GM19372 (cell line): ENCODE data around the gene RAB20.
A peak's percentile ranks its signal among the peaks of the same experiment; 100 is the strongest.
"Not testable (repeated sequence)": the region's sequence is repeated elsewhere in the genome, so short reads cannot be mapped to it uniquely, and the experiment has no call there.

Source experiments
- ATAC-seq: cut with Tn5 transposase; IDR thresholded peaks from one replicate; pipeline ENCODE4 v1.9.1; 2021; ENCODE audit warnings: mild to moderate bottlenecking, low read depth, moderate library complexity; ENCODE audit not compliant: unreplicated experiment

The RAB20 gene

DNA sequence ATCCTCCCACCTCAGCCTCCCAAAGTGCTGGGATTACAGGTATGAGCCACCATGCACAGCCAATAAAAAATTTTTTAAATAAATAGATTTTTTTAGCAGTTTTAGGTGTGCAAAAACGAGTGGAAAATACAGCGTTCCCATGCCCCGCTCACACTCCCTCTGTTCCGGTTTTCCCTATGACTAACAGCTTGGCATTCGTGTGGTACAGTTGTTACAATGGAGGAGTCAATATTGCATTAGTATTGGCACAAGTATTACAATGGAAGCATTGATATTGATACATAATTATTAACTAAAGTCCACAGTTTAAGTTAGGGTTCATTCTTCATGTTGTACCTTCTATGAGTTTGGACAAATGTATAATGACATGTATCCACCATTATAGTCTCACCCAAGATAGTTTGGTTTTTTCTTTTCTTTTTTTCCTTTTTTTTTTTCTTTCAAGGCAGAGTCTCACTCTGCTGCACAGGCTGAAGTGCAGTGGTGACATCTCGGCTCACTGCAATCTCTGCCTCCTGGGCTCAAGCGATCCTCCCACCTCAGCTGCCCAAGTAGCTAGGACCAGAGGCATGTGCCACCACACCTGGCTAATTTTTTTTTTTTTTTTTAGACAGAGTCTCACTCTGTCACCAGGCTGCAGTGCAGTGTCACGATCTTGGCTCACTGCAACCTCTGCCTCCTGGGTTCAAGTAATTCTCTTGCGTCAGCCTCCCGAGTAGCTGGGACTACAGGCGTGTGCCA is 15.4 kb upstream of the RAB20 start:
- no peak for ATAC-seq

DNA sequence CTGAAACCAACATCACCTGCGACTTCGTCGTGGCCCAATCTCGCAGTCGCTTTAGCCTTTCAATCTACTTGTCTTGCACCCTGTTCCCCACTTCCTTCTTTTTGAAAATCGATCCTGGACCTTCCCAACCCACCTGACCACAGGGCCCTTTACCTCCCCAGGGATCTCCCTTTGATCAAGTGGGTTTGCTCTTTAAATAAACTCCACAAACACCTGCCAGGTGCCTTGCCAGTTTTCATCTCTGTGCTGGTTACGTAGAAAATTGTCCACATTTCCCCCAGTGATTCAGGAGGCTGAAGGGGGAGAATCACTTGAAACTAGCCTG is 14.5 kb upstream of the RAB20 start:
- ATAC-seq: peak; percentile 1

DNA sequence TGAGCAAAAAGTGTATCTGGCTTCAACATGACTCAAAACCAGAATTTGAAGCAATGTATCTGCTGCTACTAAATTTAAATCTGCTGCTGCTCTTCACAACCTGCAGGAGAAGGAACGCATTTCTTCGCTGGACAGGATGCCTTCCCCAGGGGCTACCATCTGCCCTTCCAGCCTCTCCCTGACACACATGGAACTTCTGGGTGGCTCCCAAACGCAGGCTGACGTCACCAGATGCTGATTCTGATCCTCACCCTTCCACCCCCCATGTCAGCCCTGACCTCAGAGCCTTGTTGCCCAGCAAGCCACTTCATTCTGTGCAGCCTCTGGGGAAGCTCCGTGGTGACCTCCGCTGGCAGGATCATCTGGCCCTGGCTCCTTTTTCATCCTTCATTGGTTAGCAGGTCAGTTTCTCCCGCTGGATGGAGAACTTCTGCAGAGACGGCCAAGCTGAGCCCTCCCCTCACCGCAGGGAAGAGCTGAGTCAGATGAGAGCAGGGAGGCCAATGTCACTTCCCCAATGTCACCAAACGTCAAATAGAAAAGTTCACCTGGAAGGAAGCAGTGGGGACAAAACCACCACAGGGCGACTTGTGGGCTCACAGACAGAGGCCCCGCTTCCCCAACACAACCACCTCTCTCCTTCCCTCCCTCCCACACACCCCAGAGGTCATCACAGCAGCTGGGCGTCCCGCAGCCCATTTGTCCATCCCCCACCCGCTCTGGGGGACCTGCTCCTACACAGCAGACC is 14.0 kb upstream of the RAB20 start:
- ATAC-seq: peak; percentile 87

DNA sequence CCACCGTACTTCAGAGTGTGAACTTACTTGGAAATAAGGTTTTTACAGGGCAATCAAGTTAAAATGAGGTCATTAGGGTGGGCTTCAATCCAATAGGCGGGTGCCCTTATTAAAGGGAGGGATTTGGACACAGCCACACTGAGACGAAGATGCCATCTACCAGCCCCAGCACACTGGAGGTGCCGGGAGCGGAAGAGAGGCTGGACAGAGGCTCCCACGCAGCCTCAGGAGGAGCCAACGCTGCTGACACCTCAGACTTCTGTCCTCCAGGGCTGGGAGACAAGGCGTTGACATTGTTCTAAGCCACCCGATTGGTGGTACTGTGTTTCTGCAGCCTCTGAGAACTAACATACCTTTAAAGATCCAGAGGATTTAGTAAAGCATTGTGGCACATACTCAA is 12.6 kb upstream of the RAB20 start:
- ATAC-seq: no peak

DNA sequence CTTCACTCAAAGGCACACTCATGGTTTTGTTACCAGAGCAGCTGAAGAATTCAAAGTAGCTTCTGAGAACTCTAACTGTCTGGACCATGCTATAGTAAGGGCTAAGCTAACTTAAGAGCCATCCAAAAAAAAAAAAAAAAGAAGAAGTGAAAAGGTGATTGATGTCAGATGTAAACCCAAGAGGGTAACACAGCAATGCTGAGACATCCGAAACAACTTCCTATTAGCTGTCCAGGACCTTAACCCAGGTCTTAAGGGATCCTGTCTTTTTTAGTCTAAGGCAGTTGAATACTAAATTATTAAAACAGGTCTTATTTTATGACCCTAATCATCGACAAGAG is 11.2 kb upstream of the RAB20 start:
- no peak for ATAC-seq

DNA sequence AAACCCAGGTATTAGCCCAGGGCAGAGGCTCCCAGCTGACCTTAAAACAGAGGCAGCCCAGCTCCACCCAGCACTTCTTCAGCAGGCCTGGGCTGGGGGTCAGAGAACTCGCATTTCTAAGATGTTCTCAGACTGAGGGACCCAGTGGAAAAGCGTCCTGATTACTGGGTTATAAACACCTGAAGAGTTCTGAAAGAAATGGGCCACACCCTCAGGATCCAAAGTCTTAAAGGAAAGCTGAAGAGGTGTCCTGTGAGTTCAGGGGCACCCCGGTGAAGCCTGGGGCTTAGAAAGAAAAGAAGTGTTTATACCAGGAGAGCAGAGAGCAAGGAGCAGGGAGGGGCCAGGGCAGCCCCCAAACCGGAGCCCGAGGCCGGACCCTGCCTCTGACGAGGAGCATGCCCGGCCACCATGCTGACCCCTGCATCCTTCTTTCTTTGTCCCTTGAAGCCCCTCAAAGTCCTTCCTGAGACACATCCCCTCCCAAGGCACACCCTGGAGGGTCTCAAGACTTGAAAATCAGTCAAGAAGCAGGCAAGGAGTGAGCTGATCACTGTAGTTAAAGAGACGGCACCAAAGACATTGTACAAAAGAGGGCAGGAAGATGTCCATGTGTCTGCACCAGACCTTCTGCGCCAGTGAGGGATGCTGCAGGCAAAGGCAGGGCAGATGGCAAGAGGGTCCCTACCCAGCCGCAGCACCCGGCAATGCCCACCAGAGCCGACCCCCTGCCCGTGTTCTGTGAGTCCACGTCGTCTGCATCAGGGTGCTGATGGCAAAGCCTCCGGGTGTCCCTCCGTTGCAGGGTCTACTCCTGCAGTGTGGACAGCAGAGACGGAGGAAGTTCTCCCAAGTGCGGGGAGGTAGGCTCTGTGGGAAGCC is 10.6 kb upstream of the RAB20 start:
- no peak for ATAC-seq

DNA sequence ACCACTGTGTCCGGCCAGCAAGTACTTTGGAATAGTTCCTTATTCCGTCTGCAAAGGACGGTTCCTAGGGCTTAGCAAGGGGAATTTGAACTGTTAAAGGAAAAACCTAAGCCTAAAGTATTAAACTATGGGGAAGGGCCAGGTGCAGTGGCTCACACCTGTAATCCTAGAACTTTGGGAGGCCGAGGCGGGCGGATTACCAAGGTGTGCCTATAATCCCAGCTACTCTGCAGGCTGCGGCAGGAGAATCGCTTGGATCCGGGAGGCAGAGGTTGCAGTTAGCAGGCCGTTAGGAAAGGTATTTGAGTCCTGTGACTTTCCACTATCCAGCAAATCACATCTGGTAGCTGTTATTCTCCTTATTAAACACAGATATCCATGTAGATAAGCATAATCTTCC is 9.4 kb upstream of the RAB20 start:
- ATAC-seq: no peak

DNA sequence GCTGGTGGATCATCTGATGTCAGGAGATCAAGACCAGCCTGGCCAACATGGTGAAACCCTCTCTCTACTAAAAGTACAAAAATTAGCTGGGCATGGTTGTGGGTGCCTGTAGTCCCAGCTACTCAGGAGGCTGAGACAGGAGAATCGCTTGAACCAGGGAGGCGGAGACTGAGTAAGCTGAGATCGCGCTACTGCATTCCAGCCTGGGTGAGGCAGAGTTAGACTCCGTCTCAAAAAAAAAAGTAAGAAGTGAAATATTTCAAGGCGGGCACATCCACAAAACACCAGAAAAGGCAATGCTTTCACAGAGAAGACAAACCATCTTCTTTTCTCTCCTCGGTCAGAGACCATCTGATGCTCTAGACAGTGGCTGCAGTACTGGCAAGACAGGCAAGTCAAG is 8.4 kb upstream of the RAB20 start:
- ATAC-seq: not testable (repeated sequence)

DNA sequence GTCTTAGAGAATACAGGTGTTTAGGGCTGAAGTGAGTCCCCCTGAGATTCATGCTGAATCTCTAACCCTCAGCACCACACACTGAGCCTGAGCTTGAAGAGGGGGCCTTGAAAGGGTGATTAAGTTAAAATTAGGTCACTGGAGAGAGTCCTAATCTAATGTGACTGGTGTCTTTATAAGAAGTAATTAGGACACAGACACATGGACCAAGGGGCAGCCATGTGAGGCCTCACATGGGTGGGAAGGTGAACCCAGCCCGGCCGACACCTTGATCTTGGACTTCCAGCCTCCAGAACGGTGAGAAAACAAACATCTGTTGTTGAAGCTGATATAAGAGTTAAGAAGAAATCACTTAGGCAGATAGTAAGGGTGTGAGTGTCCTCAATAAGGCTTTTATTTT is 7.1 kb upstream of the RAB20 start:
- no peak for ATAC-seq

DNA sequence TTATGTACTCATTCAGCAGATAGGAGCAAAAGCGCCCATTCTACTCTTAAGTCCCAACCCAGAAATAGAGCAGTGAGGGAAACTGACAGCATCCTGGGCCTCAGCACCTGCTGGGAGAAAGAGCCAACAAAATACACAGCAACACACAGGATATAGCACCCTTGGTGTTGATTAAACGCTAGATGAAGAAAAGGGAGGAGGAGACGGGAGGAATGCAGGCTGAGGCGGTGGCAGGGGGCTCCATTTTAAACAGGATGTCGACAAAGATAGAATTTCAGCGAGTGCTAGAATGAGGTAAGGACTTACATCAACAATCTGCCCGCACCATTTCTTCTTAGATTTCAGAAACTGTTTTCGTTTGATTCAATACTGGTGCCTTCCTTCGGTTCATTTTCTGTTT is 4.6 kb upstream of the RAB20 start:
- ATAC-seq: no peak

DNA sequence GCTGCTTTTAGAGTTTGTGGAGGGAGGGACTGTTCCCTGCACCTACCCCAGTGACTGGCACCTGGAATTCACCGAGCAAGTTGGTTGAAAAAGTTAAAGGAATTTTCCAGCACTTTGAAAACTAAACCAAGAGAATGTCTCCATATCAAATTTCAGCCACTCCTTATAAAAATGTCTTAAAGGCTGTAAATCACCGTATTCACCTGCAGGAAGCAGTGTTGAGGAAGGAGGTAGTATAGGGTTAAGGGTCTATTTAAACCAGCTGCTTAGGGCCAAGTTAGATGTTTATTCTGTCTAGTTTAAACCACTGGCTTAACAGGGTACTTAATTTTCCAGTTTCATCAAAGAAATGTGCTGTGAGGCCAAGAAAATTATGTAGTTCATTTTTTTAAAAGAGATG is 3.8 kb upstream of the RAB20 start:
- ATAC-seq: no peak

DNA sequence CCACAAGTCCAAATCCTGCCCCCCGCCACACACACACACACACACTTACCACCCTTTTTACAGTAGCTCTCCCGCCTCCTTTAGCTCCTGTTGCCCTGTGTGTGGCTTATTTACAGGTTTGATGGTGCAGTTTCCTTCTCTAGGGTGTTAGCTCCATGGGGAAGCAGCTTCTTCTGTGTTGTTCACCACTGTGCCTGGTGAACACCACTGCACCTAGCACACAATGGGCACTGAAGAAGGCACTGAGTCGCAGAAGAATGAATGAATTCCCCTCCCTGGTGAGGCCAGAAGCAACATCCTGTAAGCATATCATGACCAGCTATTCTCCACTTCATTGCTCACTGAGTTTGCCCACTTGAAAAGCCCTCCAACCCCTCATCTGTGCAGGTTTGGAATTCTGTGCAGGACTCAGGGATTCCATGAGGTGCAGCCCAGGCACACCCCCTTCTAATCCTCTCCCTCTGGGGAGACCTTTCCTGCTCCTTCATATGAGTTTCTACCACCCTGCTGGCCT is 3.0 kb upstream of the RAB20 start:
- ATAC-seq: no peak

DNA sequence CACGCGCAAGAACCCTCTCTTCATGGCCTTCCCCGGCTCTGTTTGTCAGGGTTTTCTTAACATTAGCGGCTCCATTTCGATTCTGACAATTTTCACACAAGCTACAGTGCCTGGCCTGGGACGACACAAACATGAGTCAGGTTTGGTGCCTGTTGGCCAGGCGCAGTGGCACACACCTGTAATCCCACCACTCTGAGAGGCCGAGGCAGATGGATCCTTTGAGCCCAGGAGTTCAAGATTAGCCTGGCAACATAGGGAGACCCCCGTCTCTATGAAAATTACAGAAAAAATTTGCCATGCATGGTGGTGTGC is 1.9 kb upstream of the RAB20 start:
- no peak for ATAC-seq

DNA sequence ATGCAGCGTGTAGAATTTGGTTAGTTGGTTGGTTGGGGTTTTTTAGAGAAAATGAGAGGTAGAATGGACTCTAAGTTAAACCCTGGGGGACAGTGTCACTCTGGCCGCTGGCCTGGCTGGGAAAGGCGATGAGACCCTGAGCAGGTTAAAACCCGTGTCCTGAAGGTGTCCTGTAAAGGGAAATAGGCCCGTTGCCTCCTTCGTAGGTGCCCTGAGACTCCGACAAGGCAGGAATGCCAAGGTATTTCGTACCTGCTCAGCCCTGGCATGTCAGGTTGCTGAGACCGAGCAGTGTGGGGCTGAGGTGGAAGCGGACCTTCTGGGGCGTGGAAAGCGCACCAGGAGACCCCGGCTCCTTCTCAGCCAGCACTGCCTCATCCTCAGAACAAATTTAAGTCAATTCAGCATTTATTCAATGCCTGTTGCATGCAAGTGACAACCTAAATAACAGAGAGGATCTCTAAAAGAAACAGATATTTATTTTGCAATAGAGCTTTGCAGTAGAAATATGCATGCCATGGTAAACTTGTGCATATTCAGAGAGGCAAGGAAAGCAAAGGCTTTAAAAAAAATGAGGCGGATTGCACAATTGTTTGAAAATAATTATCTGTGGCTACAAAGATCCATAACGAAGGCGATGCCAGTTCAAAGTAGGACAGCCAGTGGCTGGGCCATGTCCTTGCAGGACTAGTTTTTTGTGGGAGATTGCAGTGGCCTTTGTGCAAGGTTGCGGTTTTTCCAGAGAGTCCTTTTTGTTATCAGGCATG is 1.4 kb upstream of the RAB20 start:
- no peak for ATAC-seq

DNA sequence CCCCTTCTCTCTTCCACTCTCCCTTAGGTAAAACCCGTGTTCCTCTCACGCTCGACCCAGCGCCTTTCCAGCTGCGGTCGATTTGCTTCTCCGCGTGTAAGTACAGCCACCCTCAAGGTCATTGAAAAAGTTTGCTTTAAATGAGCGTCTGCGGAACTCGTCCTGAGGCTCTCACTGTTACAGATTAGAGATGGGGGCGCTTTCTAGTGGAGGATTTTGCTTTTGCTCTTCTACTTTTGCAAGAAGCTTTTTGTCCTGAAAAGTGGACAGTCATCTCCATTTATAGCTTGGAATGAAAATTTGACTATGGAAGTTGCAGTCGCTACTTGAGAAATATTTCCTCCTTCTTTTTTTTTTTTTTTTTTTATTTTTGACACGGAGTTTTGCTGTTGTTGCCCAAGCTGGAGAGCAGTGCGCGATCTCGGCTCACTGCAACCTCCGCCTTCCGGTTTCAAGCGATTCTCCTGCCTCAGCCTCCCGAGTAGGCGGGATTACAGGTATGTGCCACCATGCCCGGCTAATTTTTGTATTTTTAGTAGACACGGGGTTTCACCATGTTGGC is 595 bp upstream of the RAB20 start:
- ATAC-seq: no peak

DNA sequence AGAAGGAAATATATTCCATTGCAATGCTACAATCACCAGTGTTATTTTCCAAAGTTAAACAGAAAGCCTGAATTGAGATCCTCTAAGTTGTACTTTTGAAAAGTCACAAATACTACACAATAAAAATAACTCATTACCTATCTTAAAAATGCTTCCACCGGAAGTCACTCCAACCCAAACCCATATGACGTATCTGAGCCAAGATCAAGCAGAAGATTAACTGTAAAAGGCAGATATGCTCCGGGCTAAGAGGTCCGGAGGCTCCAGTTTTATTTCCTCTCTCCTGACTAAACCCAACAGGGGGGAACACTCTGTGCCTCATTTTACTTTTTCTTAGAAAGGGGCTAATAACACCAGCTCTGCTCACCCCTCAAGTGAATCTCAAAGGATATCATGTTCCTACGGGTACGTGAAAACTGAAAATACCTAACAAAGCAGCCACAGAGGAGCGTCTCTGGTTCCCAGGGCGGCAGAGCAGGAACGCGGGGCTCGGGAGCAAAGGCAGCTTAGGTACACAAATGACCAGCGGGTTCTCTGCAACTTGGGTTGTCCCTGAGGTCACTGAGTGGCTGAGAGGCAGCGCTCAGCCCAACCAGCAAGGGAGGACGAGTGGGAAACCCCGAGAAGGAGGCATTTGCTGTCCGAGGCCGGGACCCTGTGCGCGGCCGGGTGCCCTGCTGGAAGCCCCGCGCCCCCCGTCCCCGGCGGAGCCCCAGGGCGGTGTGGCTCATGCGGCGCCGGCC is 750 bp downstream of the RAB20 start:
- ATAC-seq: peak; percentile 20

DNA sequence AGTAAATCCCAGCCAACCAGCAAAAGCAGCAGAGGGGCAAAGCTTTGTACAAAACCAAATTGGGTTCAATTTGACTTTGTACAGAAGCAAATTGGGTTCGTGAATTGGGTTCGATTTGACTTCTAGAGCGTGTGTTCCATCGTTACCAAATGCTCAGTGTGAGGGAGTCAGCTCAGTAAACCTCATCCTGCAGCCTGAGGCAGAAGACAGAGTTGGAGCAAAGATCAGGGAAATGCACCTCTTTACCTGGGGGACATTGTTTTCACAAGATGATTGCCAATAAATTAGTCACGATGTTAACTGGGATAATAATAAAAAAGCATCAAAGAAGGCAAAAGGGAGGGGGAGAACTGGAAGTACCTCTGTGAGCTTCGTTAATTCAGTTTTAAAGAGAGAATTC is 1.5 kb downstream of the RAB20 start:
- no peak for ATAC-seq

DNA sequence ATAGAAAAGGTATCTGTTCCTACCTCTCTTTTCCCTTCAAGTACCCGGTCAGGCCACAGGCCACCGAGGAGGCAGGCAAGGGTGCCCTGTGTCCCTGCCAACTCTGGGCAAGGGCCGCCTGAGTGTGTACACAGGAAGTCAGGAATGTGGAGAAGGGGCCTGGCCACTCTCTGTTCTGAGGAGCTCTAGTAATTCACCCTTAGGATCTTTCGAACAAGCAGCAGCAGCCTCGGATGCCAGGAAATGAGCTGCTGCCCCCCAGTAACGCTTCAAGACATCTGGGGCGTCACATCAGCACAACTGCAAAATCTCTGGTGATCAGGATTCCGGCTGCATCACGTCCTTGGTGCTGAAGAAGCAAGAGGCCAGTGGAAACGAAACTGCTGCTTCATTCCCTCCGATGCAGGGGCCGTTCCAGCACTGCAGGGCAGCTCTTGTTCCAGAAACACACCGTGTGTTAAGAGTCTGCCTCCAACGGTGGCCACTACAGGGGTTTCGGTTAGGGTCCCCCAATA is 2.0 kb downstream of the RAB20 start:
- ATAC-seq: no peak

DNA sequence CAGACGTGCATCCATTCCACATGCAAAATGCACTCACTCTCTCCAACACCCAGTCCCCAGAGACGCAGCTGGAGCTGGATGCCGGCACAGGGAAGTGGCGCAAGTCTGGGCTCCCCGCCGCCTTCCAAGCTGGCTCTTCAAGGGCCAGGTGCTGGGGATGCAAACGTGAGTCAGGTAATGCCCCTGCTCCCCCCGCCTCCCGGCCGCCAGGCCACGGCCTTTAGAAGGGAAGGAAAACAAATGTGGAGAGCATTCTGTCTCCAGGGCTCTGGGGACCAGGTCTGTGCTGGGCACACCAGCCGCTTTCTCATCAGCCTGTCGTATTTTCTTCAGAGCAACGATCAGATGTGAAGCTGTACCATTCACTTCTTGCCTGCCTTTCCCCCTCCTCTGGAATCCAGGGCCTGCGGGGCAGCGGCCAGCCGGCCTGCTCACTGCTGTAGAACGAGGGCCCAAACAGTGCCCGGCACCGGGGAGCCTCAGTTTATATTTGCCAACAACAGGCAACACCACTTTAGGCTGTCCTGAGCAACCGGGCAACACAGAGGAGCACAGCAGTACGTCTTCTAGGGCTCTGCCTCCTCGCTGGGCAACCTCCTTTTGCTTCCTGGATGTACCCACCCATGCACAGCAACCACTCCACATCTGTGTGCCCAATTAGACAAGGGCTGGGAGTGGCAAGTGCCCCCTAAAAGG is 3.8 kb downstream of the RAB20 start:
- ATAC-seq: no peak
